HG03196 (cell line): ENCODE measurements around the gene FGF3.

Experiments
- ATAC-seq: cut with Tn5 transposase; IDR thresholded peaks from one replicate; pipeline ENCODE4 v1.9.1; 2021; ENCODE audit not compliant: unreplicated experiment

Gene FGF3

DNA sequence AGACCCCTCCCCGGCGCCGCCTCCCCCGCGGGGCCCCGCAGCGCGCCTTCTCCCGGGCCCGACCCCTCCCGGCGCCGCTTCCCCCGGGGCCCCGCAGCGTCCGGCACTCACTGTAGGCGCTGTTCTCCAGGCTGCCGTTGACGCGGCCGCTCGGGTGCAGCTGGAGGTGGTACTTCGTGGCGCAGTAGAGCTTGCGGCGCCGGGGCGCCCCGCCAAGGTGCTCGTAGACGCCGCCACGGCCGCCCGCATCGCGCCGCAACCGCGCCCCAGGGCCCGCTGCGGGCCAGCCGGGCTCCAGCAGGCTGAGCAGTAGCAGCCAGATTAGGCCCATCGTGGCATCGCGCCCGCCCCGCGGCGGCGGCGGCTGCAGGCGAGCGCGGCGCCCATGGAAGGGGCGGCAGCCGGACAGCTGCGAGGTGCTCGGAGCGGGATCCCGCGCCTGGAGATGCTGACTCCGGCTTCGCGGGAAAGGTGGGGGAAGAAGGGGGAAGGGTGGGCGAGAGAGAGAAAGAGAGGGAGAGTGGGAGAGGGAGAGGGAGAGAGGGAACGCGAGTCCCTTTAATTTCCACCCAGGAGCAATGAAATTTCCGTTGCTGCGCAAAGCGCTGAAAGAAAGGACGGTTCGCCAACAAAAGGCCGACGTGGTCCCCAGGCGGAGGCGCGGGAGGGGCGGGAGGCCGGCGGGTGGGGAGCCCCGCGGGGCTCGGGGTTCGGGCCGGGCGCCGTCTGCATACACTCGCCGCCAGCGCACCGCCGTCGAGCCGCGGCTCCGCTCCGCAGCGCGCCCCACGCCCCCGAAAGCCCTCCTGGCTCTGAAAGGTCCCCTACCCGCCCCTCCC is at the start of gene FGF3:
Gene FGF3 (minus strand): TSS at position 814 of the 839 bp plus-strand sequence. CDS start 483 bp downstream, at position 331.
- ATAC-seq, result no peak

GRCh38 chr11:69868871-69869270 is 49.7 kb upstream of the FGF3 start:
- no peak for ATAC-seq

DNA sequence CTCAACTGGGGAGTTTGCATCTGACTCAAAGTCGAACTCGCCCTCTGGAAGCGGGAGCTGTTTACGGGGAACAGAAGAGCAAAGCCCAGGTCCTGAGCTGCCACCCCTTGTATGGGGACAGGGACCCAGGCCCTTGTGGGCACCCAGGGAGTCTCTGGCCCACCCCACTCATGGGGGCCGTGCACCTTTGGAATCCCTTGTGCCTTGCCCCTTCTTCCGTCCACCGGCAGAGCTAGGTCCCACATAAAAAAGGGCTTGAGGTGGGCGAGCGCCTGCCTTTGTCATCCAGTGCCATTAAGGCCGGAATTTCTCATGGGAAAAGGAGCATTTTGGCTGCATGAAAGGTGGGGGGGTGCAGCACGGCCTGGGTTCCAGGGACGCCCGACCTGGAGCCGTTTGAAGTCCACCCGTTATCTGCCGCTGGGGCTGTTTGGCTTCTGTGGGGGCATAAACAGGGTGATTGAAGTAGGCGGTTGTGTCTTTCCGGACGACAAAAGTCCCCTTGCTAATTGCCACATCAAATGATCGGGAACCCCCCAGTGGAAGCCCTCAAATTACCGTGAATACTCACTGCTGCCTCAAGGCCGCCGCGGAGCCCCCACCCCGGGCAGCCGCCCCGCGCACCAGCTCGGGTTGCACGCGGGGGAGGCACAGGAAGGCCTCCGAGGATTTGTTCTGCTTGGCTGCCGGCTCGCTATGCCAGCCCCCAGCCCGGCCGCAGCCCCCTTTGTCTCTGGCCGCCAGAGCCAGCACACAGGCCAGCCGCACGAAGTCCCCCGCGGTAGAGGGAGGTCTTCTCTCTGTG is 49.0 kb upstream of the FGF3 start:
- ATAC-seq, result no peak

DNA sequence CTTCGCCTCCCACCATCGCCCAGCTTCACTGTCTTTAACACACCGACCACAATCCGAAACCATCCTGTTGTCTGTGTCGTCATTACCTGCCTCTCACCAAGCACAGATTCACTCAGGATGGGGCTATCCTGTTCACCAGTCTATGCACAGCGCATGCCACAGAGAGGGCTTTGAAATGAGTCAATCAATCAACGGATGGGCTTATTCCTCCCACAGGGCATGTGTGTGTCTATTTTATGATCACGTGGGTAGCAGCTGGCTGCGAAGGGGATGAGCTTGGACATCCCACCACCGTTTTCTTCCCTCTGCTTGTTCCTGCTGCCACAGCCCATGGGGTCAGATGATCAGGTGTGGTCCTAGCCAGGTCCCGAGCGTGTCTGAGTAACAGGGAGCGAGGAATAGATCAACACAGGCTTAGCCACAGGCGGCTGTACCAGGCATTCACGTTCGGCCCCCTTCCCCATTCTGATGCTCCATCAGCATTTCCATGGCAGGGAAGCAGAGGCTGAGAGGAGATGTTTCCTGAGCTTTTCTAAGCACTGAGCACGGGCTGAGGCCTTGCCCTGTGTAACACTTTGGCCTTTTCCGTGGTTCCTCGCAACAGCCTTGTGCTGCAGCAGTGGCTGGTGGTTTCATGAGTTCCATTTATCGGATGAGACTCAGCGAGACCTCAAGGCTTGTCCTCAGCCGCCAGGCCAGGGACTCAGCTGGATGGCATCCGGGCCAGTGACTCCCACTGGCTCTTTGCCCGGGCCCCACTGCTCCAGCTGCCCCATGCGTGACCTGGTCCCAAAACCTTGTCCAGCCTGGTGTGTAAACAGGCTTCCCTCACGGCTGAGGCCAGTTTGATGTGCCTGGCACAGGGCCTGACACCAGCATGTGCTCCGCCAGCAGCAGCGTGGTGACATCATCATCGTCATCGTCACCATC is 48.1 kb upstream of the FGF3 start:
- no peak for ATAC-seq

GRCh38 chr11:69866648-69867047 is 47.4 kb upstream of the FGF3 start:
- no peak for ATAC-seq

- ATAC-seq, result no peak
These were observed 46.5 kb upstream of the FGF3 start for GRCh38 chr11:69865707-69866106.

DNA sequence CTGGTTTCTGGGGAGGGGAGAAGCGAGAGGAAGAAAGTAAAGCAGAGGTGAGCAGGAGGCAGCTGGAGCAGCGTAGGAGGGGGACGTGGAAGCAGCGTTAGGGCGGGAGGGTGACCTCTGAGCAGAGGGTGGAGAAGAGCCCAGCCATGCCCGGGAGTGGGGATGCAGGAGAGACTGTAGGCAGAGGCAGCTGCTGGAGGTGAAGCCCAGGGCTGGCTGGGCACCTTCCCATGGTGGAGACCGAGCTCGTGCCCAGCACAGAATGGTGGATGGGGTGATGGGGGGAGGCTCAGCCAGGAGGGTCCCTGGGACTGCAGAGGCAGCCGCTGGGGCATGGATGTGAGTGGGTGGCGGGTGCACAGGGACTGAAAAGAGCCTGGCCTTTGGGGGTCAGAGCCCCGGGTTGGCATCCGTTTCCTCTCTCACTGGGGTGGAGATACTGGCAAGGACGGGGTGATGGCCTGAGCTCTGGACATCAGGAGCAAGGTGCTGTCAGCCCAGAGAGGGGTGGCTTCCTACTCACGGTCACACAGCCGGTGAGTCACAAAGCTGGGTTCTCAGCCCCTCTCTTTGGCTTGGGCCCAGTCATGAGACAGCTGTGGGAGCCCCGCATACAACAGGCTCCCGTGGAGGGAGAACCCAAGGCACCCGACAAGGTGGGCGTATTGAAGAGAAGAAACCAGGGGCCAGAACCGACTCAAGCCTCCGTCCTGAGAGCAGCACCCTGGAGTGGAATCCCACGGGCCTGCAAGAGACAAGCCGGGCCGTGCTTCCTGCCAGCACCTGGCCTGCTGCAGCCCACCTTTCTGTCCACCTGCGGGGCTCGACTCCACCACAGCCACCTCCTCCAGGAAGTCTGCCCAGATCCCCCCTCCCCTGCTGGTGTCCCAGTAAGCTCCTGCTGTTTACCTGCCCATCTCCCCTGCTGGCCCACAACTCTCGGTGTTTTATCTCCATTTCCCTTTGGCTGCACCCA is 45.8 kb upstream of the FGF3 start:
- no peak for ATAC-seq

GRCh38 chr11:69863544-69864200 is 44.5 kb upstream of the FGF3 start:
- ATAC-seq, result no peak

DNA sequence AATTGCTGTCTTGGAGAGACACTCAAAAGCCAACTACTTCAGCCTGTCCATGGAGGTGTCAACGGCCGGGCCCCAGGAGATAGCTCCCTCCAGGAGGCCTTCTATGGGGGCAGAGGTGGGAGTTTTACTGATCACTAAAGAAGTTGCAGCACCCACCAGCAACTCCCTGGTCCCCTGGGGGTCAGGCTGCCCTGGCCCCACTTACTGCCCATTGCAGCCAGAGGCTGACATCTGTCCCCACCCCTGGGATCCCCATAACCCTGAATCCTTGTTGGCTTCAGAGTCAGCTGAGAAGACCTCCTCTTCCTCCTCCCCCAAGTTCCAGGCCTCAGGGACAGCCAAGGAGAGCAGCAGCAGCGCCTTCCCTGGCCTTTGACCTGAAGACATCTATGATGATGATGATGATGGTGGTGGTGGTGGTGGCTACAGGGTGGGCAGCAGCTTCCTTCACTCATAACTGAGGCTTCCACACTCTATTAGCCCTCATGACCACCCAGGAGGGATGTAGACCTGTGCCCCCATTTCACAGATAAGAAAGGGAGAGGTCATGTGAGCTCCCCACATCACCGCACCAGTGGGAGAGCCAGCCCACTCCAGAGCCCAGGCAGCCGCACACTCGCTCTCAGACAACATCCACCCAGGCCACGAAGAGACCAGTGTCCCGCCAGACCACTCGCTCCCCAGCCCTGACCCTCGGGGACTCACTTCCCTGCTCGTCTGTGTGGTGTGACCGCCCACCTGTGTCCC is 43.8 kb upstream of the FGF3 start:
- no peak for ATAC-seq

GRCh38 chr11:69862331-69862771 is 43.1 kb upstream of the FGF3 start:
- no peak for ATAC-seq

DNA sequence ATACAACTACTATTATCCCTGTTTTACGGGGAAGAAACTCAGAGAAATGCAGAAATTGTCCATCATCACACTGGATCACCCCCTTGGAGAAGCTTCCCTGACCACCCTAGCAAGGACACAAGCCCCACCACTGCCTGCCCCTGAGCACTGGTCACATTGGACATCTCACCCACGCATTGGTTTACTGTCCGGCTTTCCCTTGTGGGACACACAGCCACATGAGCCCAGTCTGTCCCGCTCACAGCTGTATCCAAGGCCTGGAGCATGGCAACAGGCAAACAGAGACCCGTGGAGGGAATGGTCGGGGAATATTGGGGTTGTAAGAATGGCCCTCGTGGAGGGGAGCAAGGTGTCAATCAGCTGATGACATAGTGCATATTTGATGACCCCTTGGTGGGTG is 42.7 kb upstream of the FGF3 start:
- no peak for ATAC-seq

DNA sequence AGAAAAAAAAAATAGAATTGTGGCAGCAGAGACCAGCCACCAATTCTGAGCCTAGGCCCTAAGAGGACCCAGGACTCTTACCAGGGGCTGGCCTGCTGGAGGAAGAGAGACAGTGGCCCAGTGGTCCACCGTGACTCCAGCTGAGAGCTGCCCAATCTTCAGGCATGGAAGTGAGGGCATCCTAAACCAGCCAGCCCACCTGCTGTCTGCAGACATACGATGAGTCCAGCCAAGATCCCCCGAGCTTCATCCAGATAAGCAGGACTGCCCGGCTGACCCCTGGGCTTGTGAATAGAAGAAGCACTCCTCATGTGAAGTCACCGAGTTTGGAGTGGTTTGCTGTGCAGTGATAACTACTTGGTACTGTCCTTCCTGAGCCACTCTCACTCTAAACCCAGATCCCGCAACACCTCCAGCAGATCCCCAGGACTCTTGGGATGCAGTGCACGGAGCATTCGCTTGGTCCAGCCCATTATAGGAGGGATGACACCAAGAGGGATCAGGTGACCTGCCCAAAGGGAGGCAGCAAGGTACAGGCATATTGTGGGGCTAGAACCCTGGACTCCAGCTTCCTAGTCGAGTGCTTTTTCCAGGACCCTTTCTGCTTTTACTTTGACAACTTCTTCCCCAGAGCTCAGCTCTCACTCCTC is 41.7 kb upstream of the FGF3 start:
- no peak for ATAC-seq

GRCh38 chr11:69860244-69860643 is 41.0 kb upstream of the FGF3 start:
- no peak for ATAC-seq

GRCh38 chr11:69859275-69859934 is 40.2 kb upstream of the FGF3 start:
- no peak for ATAC-seq

DNA sequence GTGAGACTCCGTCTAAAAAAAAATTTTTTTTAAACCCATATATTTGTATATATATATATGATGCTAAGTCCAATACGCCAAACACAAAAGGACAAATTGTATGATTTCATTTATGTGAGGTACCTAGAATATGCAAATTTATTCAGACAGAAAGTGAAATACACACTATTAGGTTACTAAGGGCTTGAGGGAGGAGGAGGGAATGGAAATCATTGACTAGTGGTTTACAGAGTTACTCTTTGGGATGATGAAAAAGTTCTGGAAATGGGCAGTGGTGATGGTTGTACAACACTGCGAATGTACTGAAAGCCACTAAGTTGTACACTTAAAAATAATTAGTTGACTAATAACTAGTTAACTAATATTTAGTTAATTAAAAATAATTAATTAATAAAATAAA is 36.2 kb upstream of the FGF3 start:
- no peak for ATAC-seq

- no peak for ATAC-seq
These were observed 35.5 kb upstream of the FGF3 start for GRCh38 chr11:69854713-69855112.

- ATAC-seq, result no peak
These were observed 32.8 kb upstream of the FGF3 start for GRCh38 chr11:69852056-69852455.

GRCh38 chr11:69848201-69848600 is 29.0 kb upstream of the FGF3 start:
- no peak for ATAC-seq
